Measurements from ENCODE around the gene HTR6. TPM values are rescaled to one million over a fixed set of nuclear protein-coding genes. Genes with fewer than 3 reads are reported as not detected.

HTR6 gene
- total and polyA plus RNA-seq, 2 donors (not counting 1 experiment from before 2014, with no cell fraction given) = under 0.01 to 0.02 TPM

GRCh38 chr1:19725606-19726005 lies 60.9 kb downstream of the HTR6 start:
- H3K9me3 ChIP-seq (ENCODE audit: control insufficient read depth, insufficient read depth, low read depth, low read length) = no peaks in the 10 kb centered on the region
- no peak overlapping the region for H2AFZ ChIP-seq (ENCODE audit: low read length)
- H4K20me1 ChIP-seq (ENCODE audit: control insufficient read depth, extremely low read depth, insufficient read depth, low read length) = no peaks in the 10 kb centered on the region
- no peak overlapping the region for H3K4me3 ChIP-seq (replicated peaks in 1 of 4; ENCODE audit: control extremely low read depth in 1 of 4, insufficient read depth in 1 of 4, low read depth in 3 of 4, low read length in 4 of 4)
- no peaks in the 10 kb centered on the region for H3K79me2 ChIP-seq (ENCODE audit: control insufficient read depth, insufficient read depth, low read length)
- H3K9ac ChIP-seq (ENCODE audit: insufficient read depth, low read length) = no peak overlapping the region
- no peak for TF ChIP-seq CTCF (conservative IDR thresholded peaks at IDR 0.05 in 1 of 2, IDR thresholded peaks at IDR 0.05 in 1 of 2; ENCODE audit: low read depth in 1 of 2, low read length in 2 of 2)
- TF ChIP-seq EZH2 (IDR thresholded peaks at IDR 0.05; ENCODE audit: low read length, missing control alignments) = no peak
- no peaks in the 10 kb centered on the region for H3K4me1 ChIP-seq (ENCODE audit: control insufficient read depth, extremely low read depth, insufficient read depth, low read length)
- H3K27me3 ChIP-seq (ENCODE audit: control insufficient read depth, insufficient read depth, low read length) = no peaks in the 10 kb centered on the region
- H3K4me2 ChIP-seq (ENCODE audit: extremely low read depth, insufficient read depth, low read length) = no peak overlapping the region
- DNase-seq (ENCODE audit: low read depth in 2 of 2) = no peak
- no peaks in the 10 kb centered on the region for H3K36me3 ChIP-seq (ENCODE audit: control insufficient read depth, insufficient read depth, low read length)
- H3K27ac ChIP-seq (ENCODE audit: insufficient read depth, low read length) = no peak overlapping the region

GRCh38 chr1:19728413-19729145 lies 63.9 kb downstream of the HTR6 start:
- no peaks in the 10 kb centered on the region for H3K36me3 ChIP-seq (ENCODE audit: control insufficient read depth, insufficient read depth, low read length)
- H3K79me2 ChIP-seq (ENCODE audit: control insufficient read depth, insufficient read depth, low read length) = no peaks in the 10 kb centered on the region
- H3K9ac ChIP-seq (ENCODE audit: insufficient read depth, low read length) = no peak overlapping the region
- no peak overlapping the region for H3K27ac ChIP-seq (ENCODE audit: insufficient read depth, low read length)
- H3K9me3 ChIP-seq (ENCODE audit: control insufficient read depth, insufficient read depth, low read depth, low read length) = no peaks in the 10 kb centered on the region
- H3K4me1 ChIP-seq (ENCODE audit: control insufficient read depth, extremely low read depth, insufficient read depth, low read length) = no peaks in the 10 kb centered on the region
- H4K20me1 ChIP-seq (ENCODE audit: control insufficient read depth, extremely low read depth, insufficient read depth, low read length) = no peaks in the 10 kb centered on the region
- H3K4me3 ChIP-seq (replicated peaks in 1 of 4; ENCODE audit: control extremely low read depth in 1 of 4, insufficient read depth in 1 of 4, low read depth in 3 of 4, low read length in 4 of 4) = no peak overlapping the region
- no peak overlapping the region for H2AFZ ChIP-seq (ENCODE audit: low read length)
- H3K27me3 ChIP-seq (ENCODE audit: control insufficient read depth, insufficient read depth, low read length) = no peaks in the 10 kb centered on the region
- DNase-seq (ENCODE audit: low read depth in 2 of 2) = no peak
- no peak overlapping the region for H3K4me2 ChIP-seq (ENCODE audit: extremely low read depth, insufficient read depth, low read length)
- no peak for TF ChIP-seq EZH2 (IDR thresholded peaks at IDR 0.05; ENCODE audit: low read length, missing control alignments)
- no peak for TF ChIP-seq CTCF (conservative IDR thresholded peaks at IDR 0.05 in 1 of 2, IDR thresholded peaks at IDR 0.05 in 1 of 2; ENCODE audit: low read depth in 1 of 2, low read length in 2 of 2)

GRCh38 chr1:19730232-19730631 lies 65.6 kb downstream of the HTR6 start:
- Histone ChIP-seq H2AFZ (ENCODE audit: low read length) (no peak overlapping the region), H3K27ac (ENCODE audit: insufficient read depth, low read length) (no peak overlapping the region), H3K9me3 (ENCODE audit: control insufficient read depth, insufficient read depth, low read depth, low read length) (no peaks in the 10 kb centered on the region), H3K4me1 (ENCODE audit: control insufficient read depth, extremely low read depth, insufficient read depth, low read length) (peaks cover 8% of the 10 kb centered on the region), H3K27me3 (ENCODE audit: control insufficient read depth, insufficient read depth, low read length) (no peaks in the 10 kb centered on the region), H3K79me2 (ENCODE audit: control insufficient read depth, insufficient read depth, low read length) (no peaks in the 10 kb centered on the region), H3K9ac (ENCODE audit: insufficient read depth, low read length) (no peak overlapping the region), H3K4me3 (replicated peaks in 1 of 4; ENCODE audit: control extremely low read depth in 1 of 4, insufficient read depth in 1 of 4, low read depth in 3 of 4, low read length in 4 of 4) (no peak overlapping the region), H3K36me3 (ENCODE audit: control insufficient read depth, insufficient read depth, low read length) (no peaks in the 10 kb centered on the region), H3K4me2 (ENCODE audit: extremely low read depth, insufficient read depth, low read length) (no peak overlapping the region), H4K20me1 (ENCODE audit: control insufficient read depth, extremely low read depth, insufficient read depth, low read length) (no peaks in the 10 kb centered on the region)
- TF ChIP-seq EZH2 (IDR thresholded peaks at IDR 0.05; ENCODE audit: low read length, missing control alignments) (no peak), CTCF (conservative IDR thresholded peaks at IDR 0.05 in 1 of 2, IDR thresholded peaks at IDR 0.05 in 1 of 2; ENCODE audit: low read depth in 1 of 2, low read length in 2 of 2) (no peak)
- DNase-seq (ENCODE audit: low read depth in 2 of 2) = no peak

Other genes with a start within 250 kb of the HTR6 start
- gene CAPZB, start 179.3 kb upstream of the HTR6 start, total RNA-seq = 77.6 and 104 TPM in 2 replicates
- gene CAPZB, start 179.3 kb upstream of the HTR6 start, polyA plus RNA-seq = 495 and 519 TPM in 2 replicates
- 103 and 180 TPM in 2 replicates for gene NBL1, start 20.6 kb upstream of the HTR6 start, total RNA-seq
- 59.3 and 115 TPM in 2 replicates for gene NBL1, start 20.6 kb upstream of the HTR6 start, polyA plus RNA-seq
- gene TMCO4, start 135.0 kb downstream of the HTR6 start, total RNA-seq = 22.9 and 24.3 TPM in 2 replicates
- 11.9 and 12.5 TPM in 2 replicates for gene TMCO4, start 135.0 kb downstream of the HTR6 start, polyA plus RNA-seq
- gene RNF186, start 150.4 kb downstream of the HTR6 start, total RNA-seq = not detected in 2 replicates
- not detected in 2 replicates for gene RNF186, start 150.4 kb downstream of the HTR6 start, polyA plus RNA-seq
- 5.0 and 5.1 TPM in 2 replicates for gene OTUD3, start 217.5 kb downstream of the HTR6 start, total RNA-seq
- 2.9 and 3.0 TPM in 2 replicates for gene OTUD3, start 217.5 kb downstream of the HTR6 start, polyA plus RNA-seq

Data from fibroblast of lung (primary cell).